Activated CD4-positive, CD25-positive, alpha-beta regulatory T cell treated with anti-CD3 and anti-CD28 coated beads, Interleukin-2, amount 50 U/mL, for 16 hours (primary cell): Measurements from ENCODE around the gene FBLN1.

Source experiments
- DNase-seq: peaks from one replicate; pipeline ENCODE4 v3.0.0-alpha.2; 2020; ENCODE audit warnings: low read depth, low spot score

FBLN1 gene

DNA sequence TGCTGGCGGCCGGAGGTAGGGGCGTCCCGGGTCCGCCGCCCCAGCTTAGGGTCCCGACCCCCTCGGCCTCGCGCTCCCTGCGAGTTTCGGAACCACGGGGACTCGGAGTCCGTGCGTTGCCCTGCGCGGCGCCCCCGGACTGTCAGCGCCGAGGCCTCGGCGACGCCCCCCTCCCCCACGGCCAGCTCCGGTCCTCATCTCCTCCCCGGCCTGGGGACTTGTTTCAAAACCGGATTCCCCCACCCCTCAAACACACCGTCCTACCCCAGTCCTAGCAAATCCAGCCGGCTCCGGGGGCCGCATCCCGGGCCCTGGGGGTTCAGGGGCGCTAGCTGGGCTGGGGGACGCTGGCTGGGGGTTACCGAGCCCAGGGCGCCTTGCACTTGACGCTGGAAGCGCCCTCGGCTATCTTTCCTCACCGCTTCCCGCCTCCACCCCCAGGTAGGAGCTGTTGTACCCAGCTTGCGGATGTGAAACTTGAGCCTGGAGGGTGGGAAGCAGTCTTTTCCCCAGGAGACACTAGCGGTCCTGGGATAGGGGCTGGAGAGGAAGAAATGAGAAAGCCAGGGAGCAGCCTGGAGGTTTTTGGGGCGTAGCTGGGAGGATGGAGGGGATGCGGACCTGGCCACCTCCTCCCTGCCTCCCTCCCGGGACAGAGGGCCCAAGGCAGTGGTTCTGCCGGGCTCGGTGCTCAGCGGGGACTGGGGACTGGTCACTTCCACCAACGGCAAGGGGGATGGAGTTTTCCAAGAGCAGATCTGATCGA lies 550 bp downstream of the FBLN1 start:
- no peak for DNase-seq

DNA sequence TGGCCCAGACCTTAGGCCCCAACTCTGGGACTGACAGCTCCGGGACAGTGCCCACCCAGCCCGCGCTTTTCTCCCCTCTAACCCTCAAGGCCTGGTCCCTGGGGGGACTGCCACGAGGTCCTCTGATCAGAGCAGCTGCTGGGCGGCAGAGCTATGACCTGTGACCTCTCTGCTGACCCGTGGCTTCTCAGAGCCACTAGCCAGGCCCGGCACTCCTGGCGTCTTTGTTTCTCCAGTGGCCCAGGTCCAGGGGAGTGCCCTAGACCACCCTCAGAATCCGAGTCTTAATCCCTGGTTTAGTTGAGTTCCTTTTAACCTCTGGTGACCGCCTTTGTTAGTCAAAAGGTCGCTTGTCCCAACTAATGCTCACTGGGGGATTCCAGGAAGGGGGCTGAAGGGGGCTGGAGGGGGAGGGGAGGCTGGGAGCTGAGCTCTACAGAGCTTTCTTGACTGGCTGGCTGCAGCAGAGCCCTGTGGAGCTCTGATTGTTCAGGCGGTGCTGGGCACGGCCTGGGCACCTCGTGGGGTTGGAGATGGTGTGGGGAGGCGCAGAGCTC lies 1.2 kb downstream of the FBLN1 start:
- DNase-seq = no peak

DNA sequence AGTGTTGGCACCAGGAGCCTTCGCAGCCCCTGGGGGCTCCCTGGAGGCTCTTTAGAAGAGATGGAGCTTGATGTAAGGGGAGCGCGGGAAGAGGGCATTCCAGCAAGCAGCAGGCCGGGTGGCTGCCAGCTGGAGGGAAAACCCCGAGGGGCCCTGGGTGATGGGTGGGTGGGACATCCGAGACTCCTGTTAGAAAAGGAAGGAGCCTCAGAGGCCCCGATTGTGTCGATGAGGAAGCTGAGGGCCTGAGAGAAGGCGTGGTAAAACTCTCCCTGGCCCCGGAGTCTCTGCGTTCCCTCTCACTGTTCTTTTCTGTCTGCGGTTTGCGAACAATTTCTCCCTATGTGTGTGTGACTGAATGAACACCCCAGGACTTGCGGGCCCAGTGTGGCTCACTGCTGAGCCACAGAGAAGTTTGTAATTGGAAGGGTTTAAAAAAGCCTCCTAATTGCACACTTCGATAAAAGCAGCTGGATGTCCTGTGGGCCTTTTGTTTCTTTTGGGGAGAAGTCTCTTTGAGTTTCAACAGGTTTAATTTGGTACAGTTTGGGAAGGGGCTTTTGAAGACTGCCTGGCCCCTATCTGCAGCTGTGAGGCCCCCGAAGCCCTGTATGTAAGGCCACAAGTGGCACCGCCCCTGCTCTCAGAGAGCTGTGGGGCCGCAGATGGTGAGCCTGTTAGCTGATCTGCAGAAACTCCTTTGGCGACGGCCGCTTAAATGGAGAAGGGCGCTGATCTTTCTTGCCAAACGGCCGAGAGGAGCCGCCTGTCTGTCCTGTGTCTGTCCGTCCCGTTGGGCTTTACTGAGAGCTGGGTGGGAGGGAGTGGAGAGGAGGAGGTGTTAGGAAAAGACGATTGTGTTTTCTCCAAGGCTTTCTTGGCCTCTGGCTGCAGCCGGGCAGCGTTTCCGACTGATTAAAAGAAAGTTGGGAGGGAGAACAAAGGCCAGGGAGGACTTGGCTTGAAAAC lies 2.0 kb downstream of the FBLN1 start:
- DNase-seq = no peak

DNA sequence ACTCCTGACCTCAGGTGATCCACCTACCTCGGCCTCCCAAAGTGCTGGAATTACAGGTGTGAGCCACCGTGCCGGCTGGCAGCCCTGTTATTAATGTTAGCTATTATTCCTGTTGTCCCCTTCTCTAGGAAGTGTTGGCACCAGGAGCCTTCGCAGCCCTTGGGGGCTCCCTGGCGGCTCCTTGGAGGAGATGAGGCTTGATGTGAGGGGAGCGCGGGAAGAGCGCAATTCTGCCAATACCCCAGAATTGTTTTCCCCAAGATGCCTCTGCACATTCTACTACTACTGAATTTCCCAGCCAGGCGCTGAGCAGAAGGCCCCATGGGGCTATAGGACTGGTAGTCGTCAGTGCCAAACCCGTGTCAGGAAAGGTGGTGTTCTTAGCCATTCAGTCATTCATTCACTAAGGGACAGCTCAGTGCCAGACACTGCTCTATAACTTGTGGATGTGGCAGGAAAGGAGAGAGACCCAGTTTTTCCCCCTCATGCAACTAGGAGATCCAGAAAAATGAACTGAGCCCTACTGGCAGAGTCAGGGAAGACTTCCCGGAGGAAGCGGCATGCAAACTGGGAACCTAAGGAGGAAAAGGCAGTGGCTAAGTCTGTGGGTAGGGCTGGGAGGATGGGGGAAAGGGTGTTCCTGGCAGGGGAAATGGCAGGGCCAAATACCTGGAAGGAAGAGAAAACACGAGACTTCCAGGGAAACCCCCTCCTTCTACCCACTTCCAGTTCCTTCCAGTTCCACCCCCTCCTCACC lies 3.5 kb downstream of the FBLN1 start:
- no peak for DNase-seq

DNA sequence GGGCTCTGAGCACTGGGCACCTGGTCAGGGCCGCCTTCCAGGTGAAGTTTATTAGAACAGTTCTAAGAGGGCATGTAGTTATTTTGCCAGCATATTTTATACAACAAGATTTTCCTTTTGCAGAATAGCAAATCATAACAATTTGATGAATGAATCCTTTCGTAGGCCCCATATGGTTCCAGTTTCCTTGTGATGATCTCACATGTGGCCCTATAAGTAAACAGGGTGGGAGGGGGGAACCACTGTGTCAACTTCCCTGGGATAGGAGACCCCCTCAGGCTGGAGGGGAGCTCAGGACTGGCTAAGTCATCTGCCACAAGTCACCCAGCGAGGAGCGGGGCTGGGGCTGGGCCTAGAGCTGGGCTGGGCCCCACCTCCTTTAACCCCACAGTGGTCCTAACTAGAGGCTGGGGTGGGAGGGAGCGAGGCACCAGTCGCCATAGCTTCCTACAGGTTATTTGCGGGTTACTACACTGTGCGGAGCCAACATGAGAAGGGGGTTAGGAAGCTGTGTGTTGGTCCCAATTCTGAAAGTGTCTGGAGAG lies 4.2 kb downstream of the FBLN1 start:
- no peak for DNase-seq

DNA sequence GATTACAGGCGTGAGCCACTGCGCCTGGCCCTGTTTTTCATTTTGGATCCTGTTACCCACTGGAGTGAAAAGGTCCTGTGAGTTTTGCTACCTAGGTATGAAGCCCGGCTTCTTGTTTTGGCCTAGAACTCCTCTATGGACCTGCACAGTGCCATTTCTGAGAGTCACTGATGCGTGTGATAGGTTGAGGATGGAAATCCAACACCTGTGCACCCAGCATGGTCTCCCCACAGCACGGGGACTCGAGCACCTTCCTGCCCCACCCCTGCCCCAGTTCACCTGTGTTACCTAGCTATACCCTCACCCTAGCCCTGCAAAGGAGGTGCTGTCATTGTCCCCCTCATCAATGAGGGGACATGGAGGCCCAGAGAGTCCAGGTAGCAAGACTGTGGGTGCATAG lies 5.1 kb downstream of the FBLN1 start:
- DNase-seq = no peak

DNA sequence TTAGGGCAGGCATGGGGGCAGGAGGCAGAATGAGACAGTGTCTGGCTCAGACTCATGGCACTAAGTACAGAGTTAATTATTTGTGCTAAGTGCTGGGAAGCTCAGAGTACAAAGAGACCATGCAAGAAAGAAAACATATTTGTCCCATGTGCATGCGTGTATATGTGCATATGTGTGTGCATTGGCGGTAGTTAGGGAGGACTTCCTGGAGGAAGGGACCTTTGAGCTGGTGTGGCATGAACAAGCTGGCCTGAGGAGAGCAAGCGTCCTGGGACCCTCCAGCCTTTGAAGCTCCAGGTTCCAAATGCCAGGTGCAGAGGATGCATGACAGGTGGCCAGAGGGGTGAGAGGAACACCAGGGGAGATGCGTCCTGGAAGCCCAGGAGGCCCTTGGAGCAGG lies 6.1 kb downstream of the FBLN1 start:
- no peak for DNase-seq

DNA sequence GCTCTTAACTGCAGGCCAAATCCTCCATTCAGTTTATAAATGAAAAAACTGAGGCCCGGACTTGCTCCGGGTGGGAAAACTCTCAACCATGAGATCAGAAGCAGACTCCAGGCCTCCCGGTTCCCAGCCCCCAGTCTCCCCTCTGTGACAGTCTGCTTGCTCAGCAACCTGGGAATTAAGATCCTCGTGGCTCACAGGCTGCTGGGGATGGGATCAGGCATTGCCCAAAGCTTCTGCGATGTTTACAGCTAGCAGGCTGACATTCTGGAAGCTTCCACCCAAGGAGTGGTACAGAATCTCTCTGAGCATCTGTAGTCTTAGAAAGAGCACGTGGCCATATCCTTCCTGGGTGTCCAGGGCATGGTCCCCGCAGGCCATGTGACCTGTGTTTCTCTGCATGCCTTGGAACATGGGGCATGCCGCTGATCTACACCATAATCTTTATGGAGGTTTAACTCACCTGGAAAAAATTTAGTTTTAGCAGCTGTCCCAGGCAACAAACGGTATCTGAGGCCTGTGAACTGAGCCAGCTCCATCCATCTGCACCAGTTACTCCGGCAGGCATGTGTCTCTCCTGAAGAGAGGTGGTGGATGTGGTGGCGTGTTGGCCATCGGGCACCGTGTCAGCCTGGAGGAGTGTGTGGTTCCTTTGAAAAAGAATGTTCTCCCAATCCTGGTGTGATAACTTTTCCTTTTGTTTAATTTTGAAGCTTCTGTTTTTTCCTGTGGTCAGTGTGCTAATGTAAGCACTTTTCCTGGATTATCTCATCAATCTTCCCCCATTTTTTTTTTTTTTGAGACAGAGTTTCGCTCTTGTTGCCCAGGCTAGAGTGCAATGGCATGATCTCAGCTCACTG lies 7.9 kb downstream of the FBLN1 start:
- DNase-seq = no peak

DNA sequence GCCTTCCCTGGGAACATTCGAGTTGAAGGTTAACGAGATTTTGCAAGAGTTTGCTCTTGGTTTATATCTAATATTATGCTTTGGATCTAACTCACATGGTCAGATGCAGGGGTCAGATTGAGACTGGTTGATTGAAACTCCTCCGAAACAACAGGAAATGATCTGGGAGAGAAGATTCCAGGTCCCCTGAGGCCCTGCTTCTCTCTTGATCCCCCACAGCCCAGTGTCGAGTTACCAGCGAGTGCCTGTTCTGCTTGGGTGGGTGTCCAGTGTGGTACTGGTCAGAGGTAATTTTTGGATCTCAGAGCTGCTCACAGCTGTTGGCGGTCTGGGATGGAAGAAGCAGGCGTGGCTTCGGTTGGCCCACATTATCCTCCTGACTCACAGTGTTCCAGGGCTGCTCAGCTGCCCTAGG lies 9.2 kb downstream of the FBLN1 start:
- DNase-seq = no peak

DNA sequence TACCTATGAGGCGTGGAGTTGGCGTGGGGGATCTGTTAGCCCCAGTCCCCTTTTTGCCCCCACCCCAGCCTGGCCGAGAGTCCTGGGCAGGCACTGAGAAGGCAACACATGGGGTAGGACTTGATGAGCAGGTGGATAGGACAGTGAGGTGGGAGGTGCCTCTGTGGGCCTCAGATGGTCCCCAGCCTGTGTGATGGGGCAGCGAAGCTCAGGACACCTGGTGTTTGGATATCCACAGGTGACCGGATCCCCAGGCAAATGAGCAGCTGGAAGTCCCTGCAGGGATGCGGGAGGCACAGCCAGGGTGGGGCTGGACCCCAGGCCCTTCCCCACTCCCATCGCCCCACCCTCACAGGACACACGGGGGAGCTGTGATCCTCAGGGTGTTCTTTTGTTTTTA lies 9.7 kb downstream of the FBLN1 start:
- no peak for DNase-seq

DNA sequence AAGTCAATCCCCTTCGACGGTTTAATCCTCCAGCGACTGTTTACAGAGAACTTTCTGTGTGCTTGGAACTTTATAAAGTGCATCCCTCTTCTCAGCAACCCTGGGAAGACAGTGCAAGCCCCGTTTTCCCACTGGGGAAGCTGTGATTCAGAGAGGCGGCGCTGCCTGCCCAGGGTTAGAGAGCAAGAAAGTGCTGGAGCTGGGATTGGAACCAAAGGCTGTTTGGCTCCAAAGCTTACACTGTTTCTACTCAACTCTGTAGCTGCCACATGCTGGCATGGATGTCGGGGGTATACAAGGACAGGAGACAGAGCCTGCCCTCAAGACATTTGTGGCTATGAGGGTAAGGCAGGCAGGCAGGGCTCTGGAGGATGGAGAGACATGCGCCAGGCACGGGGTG lies 13.0 kb downstream of the FBLN1 start:
- DNase-seq = no peak

DNA sequence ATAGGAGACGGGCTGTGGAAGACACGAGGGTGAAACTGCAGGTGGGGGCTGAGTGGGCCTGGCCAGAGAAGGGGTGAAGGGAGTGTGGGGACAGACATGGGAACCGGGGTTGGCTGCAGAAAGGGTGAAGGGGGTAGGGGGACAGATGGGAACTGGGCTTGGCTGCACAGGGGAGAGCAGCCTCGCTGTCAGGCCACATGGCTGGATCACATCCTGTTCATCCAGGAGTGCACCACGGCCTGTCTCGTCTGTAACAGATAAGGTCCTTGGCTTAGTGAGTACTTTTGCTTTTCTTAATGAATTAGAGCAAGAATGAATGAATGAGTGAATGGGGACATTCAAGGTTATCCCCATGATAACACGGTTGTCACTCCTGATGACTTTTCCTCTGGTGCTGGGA lies 13.5 kb downstream of the FBLN1 start:
- no peak for DNase-seq

DNA sequence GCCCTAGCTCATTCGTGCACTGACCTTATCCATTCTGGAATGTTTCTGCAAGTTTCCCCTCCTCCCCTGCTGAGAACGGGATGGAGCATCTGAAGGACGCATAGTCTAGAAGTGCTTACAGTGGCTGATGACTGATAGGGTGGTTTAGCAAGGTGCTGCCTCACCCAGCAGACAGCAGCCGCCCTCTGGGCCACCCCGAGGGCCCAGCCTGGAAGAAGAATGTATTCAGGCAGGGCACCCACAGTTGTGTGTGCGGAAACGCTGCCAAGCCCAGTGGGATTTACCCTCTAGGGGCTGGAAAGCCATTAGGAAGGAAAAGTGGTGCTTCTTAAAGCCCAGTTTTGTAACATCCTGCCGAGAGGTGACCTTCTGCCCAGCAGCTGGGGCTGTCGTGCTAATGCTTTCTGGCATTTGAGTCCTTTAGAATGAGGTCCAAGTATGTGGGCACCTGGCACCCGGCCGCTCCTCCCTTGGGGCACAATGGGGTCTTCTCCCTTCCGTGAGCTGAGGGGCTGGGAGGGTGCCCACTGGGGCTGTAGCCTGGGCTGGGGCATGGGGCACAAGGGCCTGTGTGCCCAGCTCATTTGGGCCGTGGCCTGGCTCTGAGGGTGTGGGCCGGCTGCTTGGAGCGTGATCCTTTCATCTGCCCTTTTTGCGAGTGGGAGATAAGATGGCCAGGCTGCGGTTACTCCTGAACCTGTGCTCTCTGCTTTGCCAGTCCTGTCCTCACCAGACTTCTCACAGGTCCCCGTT lies 14.4 kb downstream of the FBLN1 start:
- DNase-seq = no peak

DNA sequence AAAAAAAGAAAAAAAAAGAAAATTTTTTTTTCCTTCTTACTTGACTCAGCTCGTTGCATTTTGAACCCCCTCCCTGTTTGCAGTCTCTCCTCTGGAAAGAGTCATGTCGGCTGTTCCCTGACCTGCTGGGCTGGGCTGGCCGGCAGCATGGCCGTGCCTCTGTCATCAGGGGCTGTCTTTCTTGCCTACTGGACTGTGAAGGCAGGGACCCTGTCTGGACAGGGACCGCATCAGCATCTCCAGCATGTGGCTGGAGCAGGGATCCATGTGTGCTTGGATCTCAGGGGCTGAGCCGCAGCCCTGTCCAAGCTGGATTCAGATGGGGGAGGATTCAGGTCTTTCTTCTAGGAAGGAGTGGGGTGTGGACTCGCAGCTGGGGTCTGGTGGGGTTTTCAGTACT lies 15.5 kb downstream of the FBLN1 start:
- DNase-seq = no peak

DNA sequence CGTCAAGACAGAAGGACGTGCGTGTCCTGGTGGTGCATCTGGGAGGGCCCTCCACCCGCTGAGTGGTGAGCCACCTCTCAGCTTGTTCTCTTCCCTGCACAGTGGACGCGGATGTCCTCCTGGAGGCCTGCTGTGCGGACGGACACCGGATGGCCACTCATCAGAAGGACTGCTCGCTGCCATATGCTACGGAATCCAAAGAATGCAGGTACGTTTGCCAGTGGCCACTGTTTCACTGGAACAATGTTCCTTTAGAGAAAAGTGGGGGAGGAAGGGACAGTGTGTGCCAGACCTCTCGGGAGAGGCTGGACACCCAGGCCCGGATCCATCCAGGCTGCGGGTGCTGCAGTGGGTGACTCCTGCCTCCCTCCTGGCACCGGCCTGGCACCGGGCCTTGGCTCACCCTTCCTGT lies 15.9 kb downstream of the FBLN1 start:
- DNase-seq = no peak

DNA sequence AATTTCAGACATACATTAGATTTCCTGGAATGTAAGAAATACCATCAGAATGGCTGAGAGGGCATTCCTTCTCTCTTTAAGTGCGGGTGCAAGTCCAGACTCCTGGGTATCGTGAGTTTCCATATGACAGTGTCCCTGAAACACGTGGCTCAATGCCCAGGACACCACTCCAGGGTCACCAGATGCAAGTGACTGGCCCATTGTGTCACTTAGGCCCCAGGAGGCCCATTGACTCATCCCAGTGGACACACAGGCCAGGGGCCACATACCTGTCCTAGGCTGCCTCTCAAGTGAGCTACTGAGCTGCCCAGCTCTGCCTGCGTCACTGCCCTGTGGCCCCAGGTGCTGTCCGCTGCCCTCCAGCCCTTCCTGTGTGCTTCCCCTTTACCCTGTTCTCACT lies 18.5 kb downstream of the FBLN1 start:
- DNase-seq = no peak

DNA sequence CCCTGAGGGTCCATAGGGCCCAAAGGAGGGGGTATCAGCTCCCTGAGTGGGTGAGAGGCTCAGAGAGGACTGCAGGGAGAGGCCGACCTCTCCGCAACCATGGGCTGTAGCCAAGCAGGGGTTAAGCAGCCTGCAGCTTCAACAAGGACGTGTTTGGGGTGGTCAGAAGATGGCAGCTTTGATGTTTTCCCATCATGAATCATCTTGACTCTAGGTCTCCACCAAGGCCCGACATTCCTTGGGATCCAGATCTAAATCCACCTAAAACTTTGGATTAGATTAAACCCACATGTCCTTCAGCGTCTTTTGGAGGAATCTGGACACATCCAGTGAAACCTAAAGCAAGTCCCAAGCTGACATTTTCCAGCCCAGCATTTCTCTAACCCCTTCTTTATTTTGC lies 19.8 kb downstream of the FBLN1 start:
- DNase-seq = no peak

DNA sequence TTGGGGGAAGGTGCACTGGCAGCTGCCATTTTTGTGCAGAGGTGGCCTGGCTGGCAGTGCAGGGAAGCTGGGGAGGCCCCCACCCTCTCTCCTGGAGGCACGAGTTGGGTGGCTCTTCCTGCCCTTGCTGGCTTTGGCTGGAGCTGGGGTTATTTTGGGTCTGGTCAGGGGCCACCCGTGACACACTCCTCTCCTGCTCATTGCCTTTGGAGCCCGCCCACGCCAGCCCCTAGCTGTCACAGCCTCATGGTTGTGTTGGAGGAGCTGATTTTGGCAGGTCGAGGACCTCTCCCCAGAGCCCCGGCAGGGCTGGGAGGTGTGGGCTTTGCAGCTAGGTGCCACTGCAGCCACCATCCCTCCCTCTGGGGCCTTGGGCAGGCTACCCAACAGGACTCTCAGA lies 21.5 kb downstream of the FBLN1 start:
- no peak for DNase-seq

DNA sequence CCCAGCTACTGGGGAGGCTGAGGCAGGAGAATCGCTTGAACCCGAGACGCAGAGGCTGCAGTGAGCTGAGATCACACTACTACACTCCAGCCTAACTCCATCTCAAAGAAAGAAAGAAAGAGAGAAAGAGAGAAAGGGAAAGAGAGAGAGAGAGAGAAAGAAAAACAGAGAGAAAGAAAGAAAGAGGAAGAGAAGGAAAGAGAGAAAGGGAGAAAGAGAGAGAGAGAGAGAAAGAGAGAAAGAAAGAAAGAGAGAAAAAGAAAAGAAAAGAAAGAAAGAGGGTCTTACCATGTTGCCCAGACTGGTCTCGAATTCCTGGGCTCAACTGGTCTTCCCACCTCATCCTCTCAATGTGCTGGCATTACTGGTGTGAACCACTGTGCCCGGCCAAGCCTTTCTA lies 22.3 kb downstream of the FBLN1 start:
- DNase-seq = no peak

DNA sequence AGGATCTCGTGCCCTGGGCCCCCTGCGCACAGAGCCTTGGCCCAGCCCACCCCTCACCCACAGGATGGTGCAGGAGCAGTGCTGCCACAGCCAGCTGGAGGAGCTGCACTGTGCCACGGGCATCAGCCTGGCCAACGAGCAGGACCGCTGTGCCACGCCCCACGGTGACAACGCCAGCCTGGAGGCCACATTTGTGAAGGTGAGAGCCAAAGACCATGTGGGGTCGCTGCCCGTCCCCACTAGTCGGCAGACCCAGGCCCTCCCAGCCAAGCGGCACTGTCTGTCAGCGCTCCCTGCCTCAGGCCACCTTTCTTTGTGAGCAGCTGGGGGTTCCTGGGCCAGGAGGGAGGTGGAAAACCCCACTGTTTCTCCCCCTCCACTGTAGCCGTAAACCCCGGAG lies 22.8 kb downstream of the FBLN1 start:
- no peak for DNase-seq
